GM21526 (cell line): ENCODE data around the gene TNFAIP2.
A peak's percentile ranks its signal among the peaks of the same experiment; 100 is the strongest.

Source experiments
- ATAC-seq: cut with Tn5 transposase; IDR thresholded peaks from one replicate; pipeline ENCODE4 v1.9.1; 2021; ENCODE audit warnings: moderate library complexity; ENCODE audit not compliant: unreplicated experiment, low FRiP score

The TNFAIP2 gene

DNA sequence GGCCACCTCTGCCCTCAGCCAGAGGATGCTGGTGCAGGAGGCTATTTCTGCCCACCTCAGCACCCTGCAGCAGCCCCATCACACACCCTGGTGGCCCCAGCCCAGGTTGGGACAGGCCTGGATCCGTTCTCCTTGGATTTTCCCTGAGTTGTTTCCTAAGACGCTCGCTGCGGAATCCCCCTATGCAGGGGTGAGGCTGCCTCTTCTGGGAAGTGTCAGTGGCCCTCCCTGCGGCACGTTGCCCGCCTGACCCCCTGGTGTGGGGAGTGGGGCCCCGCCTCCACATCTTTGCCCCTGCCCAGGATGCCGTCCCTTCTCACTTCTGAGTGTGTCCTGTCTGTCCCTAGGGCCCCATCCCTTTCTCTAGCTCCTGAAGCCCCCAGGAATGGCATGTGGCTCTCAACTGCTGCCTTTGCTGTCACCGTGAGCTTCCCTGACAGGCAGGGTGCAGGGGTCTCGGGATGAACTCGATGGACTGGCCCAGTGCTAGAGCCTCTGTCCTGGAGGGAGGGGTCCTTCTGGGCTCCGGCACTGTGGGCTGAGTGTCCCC, 29.3 kb upstream of the TNFAIP2 start:
- no peak for ATAC-seq

DNA sequence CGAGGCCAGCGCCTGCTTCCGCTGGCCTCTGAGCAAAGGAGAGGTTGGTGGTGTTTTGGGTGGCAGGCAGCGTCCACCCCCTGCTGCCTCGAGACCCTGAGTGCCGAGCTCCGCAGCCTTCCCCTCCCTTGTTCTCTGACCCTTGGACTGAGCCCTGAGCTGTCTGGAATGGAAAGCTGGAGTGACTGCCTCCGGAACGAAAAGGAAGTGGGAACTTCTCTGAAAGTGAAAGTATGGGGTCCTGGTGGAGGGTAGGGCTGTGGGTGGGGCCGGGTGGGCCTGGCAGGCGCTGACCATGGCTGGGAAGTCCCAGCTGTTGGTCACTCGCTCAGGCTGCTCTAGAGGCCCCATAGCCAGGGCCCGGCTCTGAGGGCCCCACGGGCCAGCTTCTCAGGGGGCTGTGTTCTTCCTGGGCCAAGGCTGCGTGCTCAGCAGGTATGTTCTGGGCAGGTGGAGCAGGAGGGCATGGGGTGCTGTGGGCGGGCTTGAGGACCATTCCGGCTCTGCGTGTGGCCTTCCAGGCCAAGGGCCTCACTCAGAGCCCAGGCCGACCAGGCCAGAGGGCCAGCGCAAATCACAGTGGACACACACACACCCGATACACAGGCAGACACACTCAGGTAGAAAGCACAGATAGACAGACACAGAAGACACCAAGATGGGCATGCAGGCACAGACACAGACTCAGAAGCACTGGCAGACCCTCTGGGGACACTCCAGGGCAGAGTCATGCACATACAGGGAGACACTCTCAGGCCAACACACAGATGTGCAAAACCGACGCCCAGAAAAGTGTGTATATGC, 28.7 kb upstream of the TNFAIP2 start, which contains the start of gene EXOC3L4:
Gene EXOC3L4, plus strand, starts transcription at position 320 of the 804 bp plus-strand sequence. CDS start 5,495 bp downstream, outside the sequence.
- no peak for ATAC-seq

DNA sequence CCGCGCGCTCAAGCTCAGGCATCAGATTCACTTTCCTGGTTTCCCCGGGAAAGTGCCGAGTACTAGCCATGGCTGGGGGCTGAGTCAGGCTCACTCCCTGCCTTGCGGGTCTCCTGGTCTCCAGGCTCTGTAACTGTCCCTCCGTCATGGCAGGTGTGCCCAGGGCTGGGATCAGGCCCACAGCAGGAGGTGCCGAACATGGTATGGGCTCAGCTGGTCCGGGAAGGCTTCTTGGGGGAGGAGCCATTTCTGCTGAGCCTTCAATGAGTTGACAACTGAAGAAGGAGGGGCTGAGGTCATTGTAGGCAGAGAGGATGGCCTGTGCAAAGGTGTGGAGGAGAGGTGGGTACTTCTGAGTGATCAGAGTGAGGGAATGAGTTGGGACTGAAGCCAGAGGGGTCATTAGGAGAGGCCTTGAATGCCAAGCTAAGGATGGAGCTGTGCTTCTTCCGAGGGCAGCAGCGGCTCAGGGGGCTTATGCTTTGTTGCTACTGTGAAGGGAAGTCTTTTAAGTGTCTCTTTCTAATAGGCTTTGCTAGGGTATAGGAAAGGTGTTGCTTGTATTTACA, 28.0 kb upstream of the TNFAIP2 start:
- no peak for ATAC-seq

DNA sequence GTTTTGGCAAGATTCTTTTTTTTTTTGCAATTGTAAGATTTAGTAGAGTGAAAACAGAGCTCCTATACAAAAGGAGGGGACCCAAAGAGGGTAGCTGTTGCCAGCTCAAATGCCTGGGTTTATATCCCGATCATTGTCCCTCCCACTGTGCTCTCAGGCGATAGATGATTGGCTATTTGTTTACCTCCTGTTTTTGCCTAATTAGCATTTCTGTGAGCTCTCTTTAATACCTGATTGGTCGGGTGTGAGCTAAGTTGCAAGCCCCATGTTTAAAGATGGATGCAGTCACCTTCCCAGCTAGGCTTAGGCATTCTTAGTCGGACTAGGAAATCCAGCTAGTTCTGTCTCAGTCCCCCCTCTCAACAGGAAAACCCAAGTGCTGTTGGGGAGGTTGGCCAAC, 26.9 kb upstream of the TNFAIP2 start:
- ATAC-seq: no peak

DNA sequence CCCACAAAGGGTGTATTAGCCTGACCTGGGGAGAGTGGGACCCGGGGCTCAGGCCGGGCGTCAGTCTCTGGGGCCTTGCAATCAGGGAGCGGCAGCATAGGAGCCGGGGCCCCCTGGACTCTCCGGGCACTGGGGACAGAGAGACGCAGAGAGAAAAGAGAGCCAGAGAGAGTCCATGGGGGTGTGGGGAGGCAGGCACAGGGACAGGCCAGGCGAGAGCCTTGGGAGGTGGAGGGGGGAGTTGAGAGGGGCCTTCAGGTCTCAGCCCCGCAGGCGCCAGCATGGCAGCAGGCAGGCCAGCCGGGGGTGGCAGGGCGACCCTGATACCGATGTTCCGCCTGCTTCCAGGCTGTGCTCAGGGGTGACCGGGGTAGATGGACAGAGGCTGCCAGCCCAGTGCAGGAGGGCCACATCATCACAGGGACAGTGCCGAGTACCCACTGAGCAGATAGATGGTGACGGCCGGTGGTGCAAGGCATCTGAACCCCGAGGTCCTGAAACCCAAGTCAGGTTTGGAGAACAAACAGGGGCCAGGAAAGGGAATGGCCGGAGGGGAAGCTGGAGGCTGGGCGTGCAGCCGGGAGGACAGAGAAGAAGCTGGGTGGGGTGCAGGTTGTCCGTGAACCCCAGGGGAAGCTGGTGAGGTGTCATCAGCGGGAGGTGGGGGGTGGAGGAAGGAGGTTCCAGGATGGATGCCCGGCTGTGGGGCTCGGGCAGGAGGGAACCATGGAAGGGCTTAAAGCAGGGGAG, 25.8 kb upstream of the TNFAIP2 start:
- no peak for ATAC-seq

DNA sequence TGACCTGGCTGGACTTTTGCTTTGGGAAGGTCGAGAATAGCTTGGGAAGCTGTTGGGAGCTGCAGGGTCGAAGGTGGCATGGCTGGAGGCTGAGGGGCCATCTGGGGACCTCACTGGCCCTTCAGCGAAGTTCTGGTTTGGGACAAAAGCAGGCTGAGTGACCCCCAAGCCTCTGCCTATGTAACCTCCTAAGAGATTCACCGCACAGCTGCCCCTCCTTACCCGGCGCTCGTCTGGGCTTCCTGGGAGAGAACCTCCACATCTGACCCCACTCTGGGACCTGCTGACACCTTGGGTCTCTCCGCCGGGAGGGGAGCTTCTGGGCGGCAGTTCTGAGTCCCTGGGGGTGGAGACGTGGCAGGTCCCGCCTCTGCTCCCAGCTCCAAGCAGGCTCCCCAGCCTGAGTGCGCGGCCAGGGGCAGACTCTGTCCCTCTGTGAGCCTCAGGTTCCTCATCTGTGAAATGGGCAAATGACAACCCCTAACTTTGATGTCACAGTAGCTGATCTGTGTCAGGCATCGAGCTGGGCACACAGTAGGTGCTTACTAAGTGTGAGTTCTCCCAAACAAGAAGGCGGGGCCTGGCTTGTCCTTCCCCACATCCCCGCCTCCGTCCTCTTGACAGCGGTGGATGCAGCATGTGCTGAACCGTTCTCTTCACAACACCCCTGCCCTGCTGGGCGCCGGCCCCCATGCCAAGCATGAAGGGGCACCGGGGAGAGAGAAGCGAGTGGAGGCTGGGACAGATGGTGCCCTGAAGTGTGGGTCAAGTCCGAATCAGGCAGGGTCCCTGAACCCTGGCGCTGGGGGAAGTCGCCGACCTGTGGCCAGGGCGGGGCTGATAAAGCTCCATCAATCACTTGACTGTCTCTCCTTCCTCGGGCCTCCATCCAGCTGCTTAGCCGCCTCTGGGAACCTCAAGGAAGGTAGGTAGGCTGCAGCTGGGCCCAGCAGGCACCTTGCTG, 25.0 kb upstream of the TNFAIP2 start:
- no peak for ATAC-seq

DNA sequence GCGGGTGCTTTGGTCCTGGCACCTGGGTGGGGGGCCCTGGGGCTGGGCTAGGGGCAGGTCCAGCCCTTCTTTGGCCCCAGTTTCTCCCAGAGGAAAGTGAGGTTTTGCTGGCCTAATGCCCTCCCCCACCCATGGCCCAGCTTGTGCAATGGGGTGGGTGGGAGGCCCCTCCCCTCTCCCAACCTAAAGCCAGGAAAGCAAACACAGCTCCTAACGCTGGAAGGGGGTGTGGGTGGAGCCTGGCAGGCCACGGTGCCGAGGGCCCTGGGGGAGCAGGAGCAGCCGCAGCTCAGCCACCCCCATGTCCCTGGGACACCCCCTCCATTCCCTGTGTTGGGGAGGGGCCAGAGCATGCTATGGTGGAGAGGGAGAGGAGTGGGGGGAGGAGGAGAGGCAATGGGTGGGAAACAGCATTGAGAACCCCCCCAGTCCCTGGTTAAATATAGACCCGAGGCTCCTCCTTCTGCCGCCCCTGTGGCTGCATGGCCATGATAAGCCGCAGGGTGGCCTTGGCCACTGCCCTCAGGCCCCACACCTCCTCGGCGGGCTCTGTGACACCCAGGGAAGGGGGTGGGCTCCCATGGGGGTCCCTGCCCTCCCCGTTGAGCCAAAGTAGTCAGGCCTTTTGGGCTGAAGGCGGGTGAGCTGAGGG, 24.1 kb upstream of the TNFAIP2 start:
- ATAC-seq: no peak

DNA sequence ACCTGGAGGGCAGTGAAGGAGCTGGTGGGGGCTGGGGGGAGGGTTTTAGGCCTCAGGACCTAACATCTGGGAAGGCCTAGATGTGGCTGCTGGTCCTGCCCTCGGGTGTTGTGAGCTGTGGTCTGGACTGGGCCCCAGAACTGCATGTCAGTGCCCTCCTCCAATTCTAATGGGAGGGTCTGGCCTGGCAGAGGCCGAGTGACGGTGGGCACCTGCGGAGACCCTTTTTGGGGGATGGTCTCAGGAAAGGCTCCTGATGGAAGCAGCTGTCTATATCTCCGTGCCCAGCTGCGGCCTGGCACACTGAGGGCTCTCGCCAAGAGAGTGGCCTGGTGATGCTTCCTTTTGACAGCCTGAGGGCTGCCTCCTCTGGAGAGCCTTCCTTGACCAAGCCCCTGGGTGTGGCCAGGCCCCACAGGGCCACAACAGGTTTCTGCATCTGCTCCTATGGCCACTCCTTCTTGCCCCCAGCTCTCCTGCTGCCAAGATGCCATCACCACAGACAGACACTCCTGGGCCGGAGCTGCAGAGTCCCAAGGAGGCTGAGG, 23.5 kb upstream of the TNFAIP2 start:
- no peak for ATAC-seq

DNA sequence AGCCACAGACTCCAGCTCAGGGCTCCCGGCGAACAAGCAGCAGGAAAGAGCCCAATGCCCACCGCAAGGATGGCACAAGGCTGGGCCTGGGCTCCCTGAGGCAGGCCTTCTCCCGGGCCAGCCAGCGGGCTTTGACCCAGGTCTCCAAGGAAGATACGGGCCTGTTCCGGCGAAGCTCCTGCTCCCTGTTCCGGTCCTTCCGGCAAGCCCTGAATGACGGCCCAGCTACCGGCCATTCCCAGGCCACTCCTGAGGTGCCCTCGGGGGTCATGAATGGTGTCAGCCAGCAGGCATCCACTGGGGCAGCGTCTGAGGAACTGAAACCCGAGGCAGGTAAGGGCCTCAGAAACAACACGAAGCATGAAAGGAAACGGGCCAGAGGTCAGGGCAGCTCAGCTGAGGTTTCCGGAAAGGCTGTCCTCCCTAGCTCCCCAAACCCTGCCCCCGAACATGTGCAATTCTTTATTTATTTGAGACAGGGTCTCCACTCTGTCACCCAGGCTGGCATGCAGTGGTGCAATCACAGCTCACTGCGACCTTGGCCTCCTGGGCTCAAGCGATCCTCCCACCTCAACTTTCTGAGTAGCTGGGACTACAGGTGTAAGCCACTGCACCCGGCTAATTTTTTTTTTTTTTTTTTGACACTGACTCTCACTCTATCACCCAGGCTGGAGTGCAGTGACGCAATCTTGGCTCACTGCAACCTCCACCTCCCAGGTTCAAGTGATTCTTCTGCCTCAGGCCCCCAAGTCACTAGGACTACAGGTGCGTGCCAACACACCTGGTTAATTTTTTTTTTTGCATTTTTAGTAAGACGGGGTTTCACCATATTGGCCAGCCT, 22.8 kb upstream of the TNFAIP2 start:
- peak; percentile 53 for ATAC-seq

DNA sequence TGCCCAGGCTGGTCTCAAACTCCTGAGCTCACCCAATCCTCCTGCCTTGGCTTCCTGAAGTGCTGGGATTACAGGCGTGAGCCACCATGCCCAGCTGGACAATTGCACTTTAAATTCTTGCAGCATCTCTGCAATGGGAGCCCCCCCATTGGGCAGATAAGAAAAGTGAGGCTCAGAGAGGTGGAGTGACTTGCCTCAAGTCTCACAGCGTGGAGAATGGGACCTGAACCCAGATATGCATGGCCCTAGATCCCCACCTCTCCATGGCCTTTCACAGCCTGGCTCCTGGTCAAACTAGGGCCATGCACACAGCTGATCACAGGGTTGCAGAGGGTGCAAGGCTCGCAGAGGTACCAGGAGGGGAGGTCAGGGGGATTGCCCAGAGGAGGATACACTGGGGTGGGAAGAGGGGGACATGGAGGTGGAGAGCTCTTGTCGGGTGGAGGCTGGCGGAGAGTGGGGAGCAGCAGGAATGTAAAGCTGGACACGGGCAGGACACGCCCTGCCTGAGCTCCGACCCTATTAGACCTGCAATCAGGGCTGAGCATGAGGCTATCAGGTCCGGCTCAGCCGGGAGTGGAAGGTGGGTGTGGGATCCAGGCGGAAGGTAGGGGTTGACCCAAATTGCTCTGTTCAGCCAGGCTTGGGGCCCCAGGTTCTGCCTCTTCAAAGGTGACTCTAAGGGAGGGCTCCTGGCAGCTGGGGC, 21.9 kb upstream of the TNFAIP2 start:
- ATAC-seq: no peak

DNA sequence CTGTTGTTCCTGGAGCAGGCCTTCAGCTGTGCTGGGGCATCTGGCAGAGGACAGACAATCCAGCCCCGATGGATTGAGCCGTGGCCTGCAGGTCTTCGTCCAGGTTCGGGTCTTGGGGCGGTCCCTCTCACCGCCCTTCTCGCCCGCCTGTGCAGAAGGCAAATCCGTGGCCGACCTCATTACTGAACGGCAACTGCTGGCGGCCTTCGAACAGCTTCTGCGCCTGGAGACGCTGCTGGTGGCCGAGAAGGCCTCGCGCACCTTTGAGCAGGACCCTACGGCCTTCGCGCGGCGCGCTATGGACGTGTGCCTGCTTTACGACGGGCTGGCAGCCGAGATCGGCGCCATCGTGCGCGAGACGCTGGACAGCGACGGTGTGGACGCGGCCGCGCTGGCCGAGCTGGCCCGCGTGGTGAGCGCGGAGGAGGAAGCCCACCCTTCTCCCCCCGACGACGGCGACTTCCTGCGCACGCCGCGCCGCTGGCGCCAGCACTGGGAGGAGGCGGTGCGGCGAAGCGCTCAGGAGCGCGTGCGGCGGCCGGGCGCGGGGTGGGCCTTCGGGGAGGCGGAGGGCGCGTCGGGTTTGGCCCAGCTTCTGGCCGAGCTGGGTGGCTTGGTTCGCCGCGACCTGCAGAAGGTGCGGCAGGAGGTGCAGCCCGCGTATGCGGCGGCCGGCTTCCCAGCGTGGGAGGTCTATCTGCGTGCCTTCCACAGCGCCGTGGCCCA, 21.1 kb upstream of the TNFAIP2 start:
- ATAC-seq: no peak

DNA sequence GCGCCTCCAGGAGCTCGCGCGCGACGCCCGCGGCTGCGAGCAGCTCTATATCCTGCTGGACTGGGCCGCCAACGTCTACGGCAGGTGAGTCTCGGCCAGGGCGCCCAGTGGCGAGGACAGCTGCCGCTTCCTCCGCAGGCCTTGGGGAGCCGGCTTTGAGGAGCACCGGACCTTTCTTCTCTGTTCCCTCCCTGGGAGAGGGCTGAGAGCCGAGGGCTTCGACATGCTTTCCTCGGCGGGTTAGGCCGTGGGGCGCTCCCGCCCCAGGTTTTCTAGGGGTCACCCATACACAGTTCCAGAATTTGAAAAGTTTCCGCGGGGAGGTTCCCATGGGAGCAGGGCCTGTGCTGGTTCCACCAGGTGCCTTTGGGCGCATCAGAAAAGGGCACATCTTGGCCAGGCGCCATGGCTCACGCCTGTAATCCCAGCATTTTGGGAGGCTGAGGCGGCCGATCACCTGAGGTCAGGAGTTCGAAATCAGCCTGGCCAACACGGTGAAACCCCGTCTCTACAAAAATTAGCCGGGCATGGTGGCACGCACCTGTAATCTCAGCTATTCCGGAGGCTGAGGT, 20.5 kb upstream of the TNFAIP2 start:
- ATAC-seq: no peak

DNA sequence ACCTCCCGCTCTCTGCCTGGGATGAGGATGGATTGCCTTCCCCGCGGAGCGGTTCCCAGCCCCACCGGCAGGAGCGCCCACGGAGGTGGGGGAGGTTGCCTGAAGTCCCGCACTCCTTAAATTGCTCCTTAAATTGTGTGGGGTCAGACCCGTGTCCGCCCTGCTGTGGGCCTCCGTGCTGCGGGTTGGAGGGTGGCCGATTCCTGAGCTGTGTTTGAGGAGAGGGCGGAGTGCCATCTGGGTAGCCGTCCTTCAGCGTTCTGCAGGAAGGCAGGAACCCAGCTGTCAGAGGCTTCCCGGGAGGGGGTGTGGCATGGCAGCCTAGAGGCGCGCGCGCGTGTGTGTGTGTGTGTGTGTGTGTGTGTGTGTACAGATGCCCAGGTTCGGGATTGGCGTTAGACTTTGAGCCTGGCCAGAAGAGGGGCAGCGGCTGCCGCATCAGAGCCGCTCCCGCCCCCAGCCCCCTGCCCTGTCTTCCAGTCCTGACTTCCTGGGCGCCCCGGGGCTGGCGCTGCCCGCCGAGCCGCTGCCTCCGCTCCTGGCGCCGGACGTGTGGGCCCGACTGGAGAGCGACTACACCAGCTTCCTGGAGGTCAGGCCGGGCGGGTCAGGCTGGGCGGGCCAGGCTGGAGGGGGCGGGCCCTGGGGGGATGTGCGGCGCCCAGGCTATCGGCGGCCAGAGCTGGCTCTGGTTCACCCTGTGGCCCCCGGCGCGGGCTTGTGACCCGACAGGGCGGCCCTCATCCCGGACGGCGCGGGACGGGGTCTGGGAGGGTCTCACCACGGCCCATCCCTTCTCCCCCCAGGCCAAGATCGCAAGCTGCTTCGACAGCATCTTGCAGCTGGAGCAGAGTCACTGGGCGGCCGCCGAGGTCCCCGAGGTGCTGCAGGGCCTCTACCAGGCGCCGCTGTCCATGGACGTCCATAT, 19.5 kb upstream of the TNFAIP2 start:
- no peak for ATAC-seq

DNA sequence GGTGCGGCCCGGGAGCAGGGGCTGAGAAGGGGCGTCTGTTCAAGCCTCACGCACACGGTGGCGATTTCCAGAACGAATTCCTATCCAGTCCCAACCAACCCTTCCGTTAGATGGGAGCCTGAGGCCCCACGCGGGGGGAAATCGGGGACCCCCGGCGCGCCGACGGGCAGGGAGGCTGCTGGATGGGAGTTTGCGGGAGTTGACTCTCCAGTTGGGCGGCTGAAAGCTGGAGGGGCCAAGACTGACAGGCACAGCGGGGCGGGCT, 18.9 kb upstream of the TNFAIP2 start:
- no peak for ATAC-seq

DNA sequence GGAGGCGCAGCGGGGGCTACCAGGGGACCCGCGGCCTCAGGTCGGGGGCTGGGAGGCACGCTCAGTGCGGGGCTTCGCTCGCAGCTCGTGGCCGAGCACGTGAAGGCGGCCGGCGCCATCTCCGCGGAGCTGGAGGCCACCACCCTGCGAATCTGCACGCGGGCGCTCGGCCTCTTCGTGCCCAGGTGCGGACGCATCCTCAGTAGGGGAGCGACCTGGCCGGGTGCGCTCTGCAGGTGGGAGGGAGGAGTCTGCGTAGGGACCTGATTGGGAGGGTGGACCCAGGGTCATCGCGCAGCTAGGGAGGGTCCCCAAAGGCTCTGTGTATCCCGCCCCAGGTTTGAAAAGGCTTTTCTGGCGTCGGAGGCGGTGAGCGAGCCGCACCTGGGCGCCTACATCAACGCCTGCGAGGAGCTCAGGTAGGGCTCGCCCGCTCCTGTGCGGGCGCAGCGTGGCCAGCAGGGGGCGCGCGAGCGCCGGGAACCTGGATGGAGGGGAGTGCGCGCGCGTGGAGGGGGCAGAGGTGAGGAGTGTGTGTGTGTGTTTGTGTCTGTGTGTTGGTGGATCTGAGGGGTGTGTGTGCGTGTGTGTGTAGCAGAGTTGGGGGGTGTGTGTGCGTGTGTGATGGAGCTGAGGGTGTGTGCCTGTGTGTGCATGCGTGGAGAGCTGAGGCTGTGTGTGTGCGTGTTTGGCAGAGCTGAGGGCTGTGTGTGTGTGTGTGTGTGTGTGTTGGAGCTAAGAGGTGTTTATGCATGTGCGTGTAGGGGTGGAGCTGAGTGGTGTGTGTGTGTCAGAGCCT, 18.4 kb upstream of the TNFAIP2 start:
- no peak for ATAC-seq
